Hindlimb muscle (tissue), 1 donor: ENCODE data around the gene PODXL. TPM values are rescaled to one million over a fixed set of nuclear protein-coding genes. Genes with fewer than 3 reads are reported as not detected.

Source experiments
- DNase-seq: peaks from one replicate; pipeline ENCODE4 v3.0.0-alpha.2; 2013
- polyA plus RNA-seq: library from polyadenylated mRNA; unstranded; fragments of 120-200 nt; gene quantifications from one replicate; pipeline ENCODE4 v1.2.1, GENCODE V29; 2013; ENCODE audit not compliant: insufficient read length

The PODXL gene
- polyA plus RNA-seq, 1 donor = 91.8 TPM

DNA sequence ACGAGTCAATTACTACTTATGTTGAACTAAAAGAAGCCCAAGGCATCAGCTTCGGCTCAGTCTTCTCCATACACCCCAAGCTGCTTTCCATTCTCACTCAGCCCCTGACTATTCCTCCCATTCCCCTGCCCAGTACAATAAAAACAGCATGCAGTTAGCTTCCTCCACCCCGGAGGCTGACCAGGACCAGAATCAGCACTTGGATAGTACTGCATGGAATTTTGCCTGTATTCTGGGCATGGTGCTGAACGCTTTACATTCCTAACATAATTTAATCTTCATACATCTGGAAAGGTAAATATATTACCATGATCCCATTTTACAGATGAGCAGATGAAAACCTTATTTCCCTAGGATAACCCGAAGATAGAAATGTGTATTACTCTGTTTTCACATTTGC is 7.5 kb upstream of the PODXL start:
- no peak for DNase-seq

DNA sequence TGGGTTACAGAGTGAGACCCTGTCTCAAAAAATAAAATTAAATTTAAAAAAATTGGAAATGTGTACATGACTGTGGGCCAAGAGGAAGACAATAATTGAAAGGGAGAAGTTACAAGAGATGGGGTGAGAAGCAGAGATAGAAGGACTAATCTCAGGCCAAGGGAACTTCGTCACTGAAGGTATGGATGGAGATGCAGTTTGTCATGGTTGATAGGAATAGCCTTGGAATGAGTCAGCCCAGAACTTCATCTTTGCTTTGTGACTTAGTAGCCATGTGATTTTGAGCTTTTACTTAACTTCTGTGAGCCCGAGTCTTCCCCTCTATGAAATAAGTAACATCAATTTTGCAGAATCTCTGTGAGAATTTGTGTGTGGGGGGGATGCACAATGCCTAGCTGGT is 6.5 kb upstream of the PODXL start:
- DNase-seq = no peak

DNA sequence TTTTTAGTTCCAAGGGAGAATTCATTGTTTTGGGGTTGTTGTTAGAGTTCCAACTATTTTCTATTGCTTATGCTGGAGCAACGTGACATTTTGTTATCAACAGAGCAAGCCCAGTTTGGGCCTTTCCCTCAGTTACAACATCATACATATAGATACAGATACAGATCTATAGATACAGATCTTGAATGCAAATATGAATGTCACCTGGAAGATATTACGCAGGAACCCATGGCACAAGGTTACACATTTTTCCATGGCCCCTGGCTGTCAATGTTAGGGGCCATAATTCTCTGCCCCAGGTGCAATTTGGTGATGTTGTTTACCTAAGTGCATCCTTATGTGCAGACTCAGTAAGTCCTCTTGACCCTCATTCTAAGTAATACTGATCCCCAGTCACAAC is 3.6 kb upstream of the PODXL start:
- no peak for DNase-seq

DNA sequence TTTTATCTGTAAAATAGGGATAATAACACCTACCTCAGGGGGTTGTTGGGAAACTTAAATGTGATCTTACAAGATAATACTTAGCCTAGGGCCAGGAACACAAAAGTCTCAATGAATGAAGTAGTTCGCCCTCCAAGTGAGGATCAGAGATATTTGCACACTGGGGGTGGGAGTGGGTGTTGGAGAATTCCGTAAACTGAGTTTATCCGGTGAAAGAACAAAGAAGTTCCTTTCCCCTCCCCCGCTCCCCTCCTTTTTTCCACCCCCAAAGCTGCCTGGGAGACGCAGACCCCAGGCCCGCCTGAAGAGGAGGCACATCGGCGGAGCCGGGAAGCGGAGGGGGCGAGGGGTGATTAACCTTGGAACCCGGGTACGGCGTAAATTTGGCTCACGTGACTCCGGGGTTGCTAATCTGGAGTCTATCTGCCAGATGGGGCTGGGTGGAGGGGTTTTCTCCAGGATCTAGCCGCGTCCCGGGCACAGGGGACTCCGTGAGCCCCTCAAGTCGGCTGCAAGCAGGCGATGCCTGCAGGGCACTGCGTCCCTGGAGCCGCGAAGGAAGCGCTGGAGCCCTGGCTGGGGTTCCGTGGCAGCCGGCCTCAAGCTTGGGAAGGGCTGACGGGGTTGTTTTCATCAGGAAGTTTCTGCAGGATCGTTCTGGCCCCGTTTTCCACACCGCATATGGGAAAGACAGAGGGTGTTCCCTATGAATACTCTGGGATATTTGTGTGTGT is 1.4 kb upstream of the PODXL start:
- no peak for DNase-seq

DNA sequence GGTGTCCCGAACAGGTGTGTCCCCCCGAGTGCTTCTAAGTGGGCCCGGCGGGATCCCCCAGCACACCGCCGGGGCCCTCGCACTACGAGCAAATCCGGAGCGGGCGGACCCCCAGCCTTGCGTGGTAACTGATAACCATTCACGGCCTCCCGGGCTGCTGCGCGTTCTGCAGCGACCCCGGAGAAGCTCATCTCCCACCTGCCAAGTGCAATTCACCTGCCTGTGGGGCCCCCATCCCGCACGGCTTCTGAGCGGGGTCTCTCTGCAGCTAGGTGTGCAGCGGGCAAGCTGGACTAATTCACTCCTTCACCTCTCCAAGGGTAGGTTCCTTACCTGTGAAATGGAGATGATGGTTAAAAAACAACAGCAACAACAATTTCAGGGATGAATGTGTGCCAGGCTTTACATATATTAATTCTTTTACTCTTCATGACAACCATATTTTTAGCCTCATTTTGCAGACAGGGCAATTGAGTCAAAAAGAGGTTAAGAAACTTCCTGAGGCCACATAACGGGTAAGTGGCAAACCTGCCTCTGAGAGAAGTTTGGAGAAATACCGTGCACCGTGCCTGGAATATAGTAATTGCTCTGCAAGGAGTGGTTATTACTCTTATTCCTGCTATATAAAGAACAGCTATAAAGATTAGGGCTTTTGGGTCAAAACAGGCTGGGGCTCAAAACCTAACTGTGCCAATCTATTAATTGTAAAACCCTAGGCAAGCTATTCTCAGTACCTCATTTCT is 652 bp upstream of the PODXL start:
- no peak for DNase-seq

DNA sequence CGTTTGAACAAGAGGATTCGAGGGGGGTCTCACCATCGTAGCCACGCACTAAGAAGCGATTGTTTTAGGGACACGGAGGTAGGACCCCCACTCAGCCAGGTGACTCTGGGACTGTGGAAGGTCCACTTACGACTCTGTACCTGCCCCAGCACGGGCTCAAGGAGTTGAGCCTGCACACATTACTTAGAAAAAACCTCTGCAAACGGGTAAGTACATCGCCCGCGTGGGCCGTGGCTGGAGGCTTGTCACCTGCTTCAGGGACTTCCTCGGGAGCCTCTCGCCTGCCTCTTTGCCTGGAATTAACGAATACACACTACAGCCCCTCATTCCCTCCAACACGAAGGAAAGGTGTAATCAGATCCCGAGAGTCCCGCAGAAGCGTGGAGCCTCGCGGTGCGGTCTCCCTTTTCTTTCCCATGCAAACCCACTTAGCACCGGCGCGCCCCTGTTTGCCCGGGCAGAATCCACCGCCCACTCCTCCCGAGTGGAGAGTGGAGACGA is 826 bp downstream of the PODXL start:
- DNase-seq = no peak

DNA sequence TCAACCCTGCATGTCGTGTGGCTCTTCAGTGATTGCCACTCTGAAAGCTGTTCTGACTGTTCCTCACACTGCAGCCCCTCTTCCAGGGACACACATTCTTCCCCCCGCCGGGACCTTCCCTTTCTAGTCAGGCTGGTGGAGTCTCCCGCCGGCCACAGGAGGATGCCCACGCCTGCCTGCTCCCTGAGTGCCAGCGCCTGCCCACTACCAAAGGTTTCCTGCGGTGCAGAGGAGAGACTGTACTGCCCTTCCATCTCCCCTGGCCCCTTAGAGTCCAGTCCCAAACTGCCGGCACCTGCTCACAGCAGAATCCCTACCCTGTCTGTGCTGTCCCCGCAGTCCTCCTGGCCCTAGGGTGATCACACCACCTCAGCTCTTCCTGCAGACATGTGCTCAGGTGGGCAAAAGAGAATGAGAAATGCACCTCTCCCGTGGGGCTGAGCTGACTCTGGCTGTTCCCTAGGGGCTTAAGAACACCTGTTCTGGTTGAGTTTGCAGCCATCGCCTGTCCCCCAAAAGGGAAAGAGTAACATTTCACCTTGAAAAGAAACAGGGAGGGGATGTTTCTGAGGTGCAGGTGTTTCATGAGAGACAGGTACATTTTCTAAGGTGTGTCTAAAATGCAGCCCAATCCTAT is 1.4 kb downstream of the PODXL start:
- DNase-seq = no peak

DNA sequence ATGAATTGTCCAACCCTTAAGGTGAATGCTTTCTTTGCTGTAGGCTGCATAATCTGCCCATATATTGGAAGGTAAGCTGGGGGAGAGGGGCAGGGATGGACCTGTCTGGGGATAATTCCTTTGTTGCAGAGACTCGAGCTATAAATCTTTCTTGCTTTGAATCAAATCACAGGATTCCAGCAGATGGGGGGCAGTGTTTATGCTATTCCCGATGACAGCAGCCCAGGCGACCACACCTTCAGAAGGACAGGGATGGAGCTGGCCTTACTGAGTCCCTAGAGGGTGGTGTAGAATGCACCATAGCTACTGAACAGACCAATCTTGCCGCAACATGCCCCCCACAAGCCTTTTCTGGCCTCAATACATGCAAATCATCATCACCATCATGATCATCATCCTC is 2.5 kb downstream of the PODXL start:
- DNase-seq = no peak

DNA sequence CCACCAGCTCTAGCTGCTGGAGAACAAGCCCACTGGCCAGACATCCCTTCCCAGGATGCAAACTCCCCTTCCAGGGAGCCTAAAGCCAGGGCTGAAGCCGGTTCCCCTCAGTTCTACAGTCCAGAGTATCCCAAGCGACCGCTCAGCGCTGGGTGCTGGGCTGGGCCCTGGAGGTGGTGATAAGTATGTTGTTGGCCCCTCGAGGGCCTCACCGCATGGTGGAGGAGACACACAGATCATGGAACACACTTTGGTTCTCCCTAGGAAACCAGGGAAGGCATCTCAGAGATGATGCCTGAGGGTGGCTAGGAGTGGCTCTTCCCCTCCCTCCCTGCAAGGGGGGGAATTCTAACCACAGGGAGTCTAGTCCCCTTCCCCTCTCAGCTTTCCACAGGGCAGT is 4.4 kb downstream of the PODXL start:
- DNase-seq = no peak

DNA sequence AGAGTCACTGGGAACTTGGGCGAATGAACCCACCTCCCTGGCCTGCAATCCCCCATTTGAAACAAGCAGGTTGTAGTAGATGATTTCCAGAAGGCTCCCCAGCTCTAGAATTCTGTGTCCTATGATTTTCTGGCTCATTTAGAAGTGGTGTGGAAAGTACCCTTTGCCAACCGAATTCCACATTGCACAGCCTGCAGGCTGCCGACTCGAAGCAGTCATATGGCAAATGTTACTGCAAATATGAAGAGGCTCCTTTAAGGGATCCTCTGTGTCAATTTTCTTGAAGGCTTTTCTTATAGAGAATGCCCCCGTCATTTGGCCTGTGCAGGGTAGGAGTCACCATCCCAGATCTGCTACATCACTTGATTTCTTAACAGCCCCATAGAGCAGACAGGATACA is 5.6 kb downstream of the PODXL start:
- DNase-seq = no peak

DNA sequence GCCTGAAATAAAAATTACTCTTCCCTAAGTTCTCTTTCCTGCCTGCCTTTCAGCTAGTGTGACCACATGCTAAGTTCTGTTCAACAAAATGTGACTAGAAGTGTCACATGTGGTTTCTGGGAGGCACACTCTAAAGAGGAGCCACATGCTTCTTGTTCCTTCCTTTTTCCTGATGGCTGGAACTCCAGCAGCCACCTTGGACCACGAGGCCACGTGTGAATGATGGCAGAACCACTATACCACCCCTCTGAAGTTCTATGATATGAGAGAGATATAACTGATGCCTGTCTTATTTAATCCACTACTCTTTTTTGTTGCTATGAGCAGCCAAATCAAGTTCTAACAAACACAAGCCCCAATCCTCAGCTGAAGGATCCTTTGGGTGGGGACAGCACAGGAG is 8.1 kb downstream of the PODXL start:
- no peak for DNase-seq

DNA sequence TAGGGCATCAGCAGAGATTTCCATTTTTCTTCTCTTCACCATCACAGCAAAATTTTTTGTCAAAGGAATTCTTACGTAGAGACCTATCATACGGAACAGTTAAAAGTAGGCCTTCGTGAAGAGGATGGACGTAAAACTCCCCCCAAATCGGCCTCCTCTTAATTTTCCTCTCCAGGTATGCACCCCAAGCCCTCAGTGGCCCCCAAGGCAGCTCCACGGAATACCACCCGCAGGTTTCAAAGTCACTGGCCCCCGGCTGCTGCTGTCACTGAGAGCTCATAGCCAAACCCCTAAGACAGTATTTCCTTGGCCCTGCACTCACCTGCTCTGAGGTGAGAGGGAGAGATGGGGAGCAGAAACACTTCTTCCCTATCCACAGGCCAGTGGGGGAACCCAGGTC is 8.8 kb downstream of the PODXL start:
- DNase-seq = no peak

DNA sequence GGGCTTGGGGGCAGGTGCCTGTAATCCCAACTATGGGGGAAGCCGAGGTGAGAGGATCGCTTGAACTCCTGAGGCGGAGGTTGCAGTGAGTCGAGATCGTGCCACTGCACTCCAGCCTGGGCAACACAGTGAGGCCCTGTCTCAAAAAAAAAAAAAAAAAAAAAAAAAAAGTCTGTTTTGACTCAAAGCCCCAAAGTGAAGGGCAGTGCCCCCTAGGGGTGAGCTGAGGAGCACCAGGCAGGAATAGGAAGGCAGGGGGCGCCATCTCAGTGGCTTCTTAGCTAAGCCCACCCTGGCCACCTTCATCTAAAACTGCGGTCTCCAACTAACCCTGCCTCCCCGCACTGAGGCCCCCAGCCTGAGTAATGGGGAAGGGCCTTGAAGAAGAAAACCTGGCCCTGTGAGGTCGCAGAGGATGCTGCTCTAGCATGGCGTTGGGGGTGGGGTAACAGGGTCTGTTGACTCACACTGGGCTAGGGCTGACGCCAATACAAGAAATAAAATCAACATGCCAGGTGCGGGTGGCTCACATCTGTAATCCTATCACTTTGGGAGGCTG is 9.8 kb downstream of the PODXL start:
- no peak for DNase-seq

DNA sequence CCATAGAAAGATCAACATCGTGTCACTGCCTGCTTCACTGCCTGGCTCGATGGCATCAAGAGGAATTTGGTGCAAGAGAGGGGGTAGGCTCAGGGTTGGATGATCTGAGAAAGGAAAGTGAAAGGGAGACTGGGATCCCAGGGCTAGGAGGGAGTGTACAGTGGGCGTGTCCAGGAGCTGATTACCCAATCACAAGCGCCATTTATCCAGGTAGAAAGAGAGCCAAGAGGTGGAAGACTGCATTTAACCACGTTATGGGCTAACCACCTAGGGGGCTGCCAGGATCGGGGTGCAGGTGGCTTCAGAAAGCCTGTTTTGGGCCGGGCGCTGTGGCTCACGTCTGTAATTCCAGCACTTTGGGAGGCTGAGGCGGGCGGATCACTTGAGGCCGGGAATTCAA is 10.3 kb downstream of the PODXL start:
- DNase-seq = no peak

DNA sequence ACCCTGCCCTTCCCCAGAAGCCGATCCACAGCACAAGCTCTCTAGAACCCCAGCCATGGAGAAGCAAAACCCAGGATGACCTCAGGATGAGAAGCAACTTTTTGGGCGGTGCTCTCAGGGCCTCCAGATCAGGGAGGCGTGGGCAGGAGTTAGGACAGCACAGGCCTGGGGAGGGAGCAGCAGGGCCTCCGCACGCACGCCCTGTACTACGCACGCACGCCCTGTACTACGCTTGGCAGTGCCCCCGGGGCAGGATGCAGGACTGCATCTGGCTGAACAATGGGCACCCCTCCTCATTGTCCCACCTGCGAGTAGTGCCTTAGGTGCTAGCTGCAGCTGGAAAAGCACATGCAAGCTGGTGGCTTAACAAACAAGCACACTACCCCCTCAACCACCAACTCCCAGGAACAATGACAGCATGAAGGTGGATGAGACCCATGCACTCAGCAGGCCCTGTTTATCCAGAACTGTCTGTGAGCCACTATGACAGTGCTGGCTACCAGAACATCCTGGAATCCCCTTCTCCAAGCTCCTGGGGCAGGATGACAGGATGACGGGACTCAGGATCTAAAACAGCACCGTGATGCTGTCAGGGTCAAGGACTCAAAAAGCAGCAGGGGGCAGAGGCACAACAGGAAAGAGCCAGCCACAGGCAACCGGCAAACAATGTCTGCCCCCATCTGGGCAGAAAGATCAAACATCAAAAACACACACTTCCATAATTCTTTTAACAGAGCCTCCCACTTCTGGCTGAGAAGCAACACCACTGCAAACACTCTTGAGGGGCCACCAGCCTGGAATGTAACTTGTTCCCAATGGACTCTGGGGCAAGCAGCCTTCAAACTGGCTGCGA is 11.8 kb downstream of the PODXL start:
- DNase-seq = no peak

DNA sequence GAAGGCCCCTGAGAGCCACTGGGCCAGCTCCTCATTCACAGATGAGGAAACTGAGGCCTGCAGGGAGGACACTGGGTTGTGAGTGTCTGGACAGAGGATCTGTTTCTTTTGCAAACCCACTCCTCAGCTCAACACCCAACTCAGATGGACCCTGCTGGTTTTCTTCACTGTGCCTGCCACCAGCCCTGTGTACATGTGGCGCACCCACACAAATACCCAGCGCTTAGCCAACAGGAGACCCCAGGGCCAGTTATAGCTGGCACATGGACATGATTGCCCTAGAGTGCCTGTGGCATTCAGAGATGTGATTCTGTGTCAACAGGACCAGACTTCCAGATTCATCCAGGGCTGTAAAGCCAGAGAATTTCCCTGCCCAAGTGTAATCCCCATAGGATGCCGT is 12.4 kb downstream of the PODXL start:
- no peak for DNase-seq

DNA sequence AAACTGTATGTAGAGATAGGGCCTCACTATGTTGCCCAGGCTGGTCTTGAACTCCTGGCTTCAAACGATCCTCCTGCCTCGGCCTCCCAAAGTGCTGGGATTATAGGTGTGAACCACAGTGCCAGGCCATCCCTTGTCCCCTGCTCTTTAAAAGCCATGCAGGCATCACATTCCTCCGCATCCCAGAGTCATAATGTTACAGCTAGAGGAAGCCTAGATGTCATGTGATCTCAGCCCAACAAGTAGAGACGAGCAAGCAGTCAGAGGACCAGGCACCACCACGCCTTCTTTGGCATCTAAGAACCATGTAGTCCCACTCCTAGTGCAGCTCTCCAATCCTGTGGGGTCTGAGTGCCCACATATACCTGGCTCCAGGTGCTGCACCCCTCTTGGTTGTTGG is 13.1 kb downstream of the PODXL start:
- DNase-seq = no peak

DNA sequence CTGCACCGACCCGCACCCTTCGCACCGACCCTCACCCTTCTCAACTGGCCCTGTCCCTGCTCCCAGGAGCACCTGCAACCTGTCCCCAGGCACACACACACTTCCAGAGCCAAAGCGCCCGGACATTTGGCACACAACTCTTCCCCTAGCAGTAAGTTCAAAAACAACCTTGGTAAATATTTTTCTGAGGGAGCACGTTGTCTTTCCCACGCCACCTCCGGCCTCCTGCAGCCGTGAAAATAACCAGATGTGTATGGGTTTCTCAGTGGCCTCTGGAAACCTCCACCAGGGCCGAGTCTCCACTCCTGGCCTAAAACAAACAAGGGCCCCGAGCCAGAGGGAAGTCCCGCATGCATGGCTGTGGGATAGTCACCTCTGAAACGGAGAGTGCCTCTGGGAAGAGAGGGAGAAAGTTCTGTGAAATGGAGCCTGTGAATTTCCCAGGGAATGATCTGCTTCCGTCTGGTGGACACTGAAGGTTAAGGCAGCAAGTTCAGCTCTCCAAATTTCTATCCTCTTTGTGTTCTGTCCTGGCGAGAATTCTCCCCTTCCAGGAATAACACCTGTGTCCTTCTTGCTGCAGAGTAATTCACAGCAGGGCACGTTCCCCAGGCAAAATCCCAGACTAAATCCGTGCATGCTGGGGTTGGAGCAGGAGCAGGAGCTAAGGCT is 15.8 kb downstream of the PODXL start:
- DNase-seq = no peak

DNA sequence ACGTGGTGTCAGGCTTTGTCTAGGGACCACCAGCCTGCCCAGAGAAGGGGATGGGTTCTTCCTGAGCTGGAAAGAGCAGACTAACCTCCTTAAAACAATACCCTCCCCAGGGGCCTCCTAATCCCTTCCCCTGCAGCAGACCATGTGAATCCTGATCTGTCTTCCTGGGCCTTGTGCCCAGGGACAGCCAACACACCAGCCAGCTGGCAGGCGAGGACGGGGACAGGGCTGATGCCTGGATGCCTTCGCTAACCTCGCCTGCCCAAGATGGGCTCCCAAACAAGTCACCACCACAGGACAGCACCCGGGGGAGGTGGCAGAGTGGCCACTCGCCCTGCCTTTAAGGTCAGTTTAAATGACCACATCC is 17.6 kb downstream of the PODXL start:
- DNase-seq = no peak

DNA sequence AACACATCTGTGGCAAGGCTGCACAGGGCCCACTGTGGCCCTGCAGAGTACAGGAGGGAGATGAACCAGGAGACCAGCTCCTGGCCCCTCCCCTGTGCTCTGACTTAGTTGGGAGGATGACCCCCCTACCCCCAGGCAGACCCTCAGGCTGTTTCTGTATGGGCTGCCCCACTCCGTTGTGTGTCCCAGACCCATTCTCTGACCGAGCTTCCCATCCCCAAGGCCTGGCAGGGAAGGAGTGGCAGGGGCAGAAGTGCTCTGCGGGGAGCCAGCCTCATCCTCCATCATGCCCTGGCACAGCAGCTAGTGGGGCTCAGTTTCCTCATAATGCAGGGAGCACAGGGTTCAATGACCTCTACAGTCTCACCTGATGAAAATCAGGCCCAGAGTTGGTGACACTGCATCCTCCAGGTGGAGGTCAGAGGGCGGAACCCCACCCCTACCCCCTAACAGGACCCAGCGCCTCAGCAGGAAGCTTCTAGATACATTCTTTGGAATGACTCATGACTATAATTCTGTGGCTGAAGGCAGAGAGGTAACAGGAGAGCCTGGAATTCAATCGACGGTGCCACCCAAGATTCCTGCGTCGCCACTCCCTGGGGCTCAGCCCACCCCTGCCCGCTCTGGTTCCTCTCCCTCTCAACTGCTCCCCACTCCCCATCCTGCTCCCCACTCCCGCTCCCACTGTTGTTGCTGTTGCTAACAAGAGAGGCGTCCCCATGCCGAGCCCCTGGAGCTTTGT is 18.2 kb downstream of the PODXL start:
- no peak for DNase-seq

DNA sequence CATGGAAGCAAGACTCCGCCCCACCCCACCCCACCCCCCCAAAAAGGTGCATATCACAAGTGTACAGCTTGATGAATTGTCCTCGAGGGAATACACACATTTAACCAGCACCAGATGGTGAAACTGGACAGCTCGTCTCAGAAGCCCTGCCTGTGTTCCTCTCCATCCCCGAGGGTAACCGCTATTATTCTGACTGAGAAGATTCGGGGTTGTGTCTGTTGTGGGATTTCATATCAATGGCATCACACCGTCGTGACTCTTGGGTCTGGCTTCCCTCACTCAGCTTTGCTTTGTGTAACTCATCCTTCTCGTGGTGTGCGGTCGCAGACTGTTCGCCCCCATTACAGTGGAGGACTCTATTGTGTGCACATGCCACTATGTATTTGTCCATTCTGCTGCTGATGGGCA is 18.9 kb downstream of the PODXL start:
- no peak for DNase-seq
